GM18951 (cell line): ENCODE data around the gene SH2B3.

Experiments used
- POLR2A ChIP-seq: IDR thresholded peaks from 4 replicates; pipeline ENCODE4 v1.6.1; 2011; ENCODE audit warnings: mild to moderate bottlenecking; ENCODE audit not compliant: insufficient read length, insufficient read depth; ENCODE audit errors: extremely low read depth
- in situ Hi-C: fragments of 300-500 bp; cut with MboI; formaldehyde crosslinking; loops from one replicate; pipeline ENCODE4 v1.12.0; 2022; ENCODE audit warnings: low sequenced_read_pairs, mixed read lengths, inconsistent platforms; ENCODE audit not compliant: unreplicated experiment

The SH2B3 gene

GRCh38 chr12:111444314-111444924 is 38.7 kb downstream of the SH2B3 start:
- TF ChIP-seq POLR2A, result no peak
- in situ Hi-C loops, result no loop called here

- in situ Hi-C loops, result loop anchor here (5.0 kb wide), 1 partner anchor 48 kb away; no protein-coding TSS in a partner anchor
- peak; percentile 36 for TF ChIP-seq POLR2A
Observed at GRCh38 chr12:111444925-111445725, 39.4 kb downstream of the SH2B3 start.

- TF ChIP-seq POLR2A, result no peak
- in situ Hi-C loops, result loop anchor here (5.0 kb wide), 1 partner anchor 49 kb away; no protein-coding TSS in a partner anchor
Observed at GRCh38 chr12:111445726-111446581, 40.2 kb downstream of the SH2B3 start.

- TF ChIP-seq POLR2A, result no peak
- in situ Hi-C loops, result loop anchor here (5.0 kb wide), 1 partner anchor 50 kb away; no protein-coding TSS in a partner anchor
Observed at GRCh38 chr12:111446631-111447570, 41.2 kb downstream of the SH2B3 start.

GRCh38 chr12:111447571-111448265 is 42.0 kb downstream of the SH2B3 start:
- in situ Hi-C loops, result loop anchor here (5.0 kb wide), 1 partner anchor 50 kb away; no protein-coding TSS in a partner anchor
- no peak for TF ChIP-seq POLR2A

- in situ Hi-C loops, result loop anchor here (5.0 kb wide), 1 partner anchor 51 kb away; no protein-coding TSS in a partner anchor
- no peak for TF ChIP-seq POLR2A
Observed at GRCh38 chr12:111448266-111448830, 42.6 kb downstream of the SH2B3 start.

- TF ChIP-seq POLR2A, result no peak
- in situ Hi-C loops, result loop anchor here (5.0 kb wide), 1 partner anchor 52 kb away; no protein-coding TSS in a partner anchor
Observed at GRCh38 chr12:111448846-111449790, 43.4 kb downstream of the SH2B3 start.

GRCh38 chr12:111450676-111451075 is 45.0 kb downstream of the SH2B3 start:
- in situ Hi-C loops, result no loop called here
- peak; percentile 24 for TF ChIP-seq POLR2A

- in situ Hi-C loops, result no loop called here
- TF ChIP-seq POLR2A, result no peak
Observed at GRCh38 chr12:111451232-111451631, 45.5 kb downstream of the SH2B3 start.

- TF ChIP-seq POLR2A, result no peak
- in situ Hi-C loops, result no loop called here
Observed at GRCh38 chr12:111451649-111452129, 46.0 kb downstream of the SH2B3 start.
